GM21723 (cell line): ENCODE data around the gene CCDC12.
"Not testable (repeated sequence)": the region's sequence is repeated elsewhere in the genome, so short reads cannot be mapped to it uniquely, and the experiment has no call there.

Experiments used
- ATAC-seq: cut with Tn5 transposase; IDR thresholded peaks from one replicate; pipeline ENCODE4 v1.9.1; 2021; ENCODE audit warnings: mild to moderate bottlenecking, moderate library complexity; ENCODE audit not compliant: unreplicated experiment

Gene CCDC12

DNA sequence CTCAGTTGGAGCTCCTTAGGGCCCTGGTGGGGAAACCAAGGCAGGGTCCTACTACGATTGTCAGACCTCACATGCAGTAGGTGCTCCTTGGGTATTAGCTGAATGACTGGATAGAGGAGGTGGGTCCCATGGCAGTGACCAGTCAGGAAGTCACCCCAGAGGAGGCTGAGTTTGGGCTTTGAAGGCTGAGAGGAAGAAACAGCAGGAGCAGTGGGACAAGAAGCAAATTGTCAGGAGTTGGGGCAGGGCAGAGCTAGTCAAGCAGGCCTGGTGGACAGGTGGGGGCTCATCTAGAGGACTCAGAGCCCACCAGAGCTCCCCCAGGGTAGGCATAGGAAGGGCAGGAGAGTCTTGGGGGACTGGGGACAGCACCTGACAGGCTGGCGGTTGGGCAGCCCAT is 6.0 kb upstream of the CCDC12 start:
- ATAC-seq: no peak

DNA sequence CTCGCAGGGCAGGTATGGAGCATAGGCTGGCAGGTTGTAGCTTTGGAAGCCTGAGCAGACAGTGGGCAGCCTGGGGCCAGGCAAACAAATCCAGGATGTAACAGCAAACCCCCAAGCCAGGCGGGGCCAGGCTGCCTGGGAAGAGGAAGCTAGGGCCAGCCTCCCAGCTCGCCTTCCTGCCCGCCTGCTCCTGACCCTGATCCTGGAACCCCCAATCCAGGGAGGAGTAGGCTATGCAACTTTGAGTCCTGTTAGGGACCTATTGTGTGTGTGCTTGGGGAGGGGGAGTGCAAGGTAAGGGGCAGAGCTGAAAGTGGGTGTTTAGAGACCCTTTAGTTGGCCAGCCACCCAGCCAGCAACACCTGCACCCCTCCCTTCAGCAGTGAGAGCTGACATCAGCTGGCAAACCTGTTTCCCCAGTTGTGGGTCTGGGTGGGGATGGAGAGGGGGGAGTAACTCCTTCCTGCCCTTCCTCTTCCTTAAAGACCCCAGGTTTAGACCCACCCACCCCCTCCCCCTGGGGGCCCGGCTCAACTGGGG is 5.5 kb upstream of the CCDC12 start:
- no peak for ATAC-seq

GRCh38 chr3:46979958-46980497 is 3.5 kb upstream of the CCDC12 start:
- ATAC-seq: peak; percentile 1

GRCh38 chr3:46978985-46979944 is 2.7 kb upstream of the CCDC12 start, which contains the start of gene NBEAL2:
Gene NBEAL2 (plus strand): TSS chr3:46979666. CDS start chr3:46979862, 196 bp downstream.
- peak; percentile 79 for ATAC-seq

DNA sequence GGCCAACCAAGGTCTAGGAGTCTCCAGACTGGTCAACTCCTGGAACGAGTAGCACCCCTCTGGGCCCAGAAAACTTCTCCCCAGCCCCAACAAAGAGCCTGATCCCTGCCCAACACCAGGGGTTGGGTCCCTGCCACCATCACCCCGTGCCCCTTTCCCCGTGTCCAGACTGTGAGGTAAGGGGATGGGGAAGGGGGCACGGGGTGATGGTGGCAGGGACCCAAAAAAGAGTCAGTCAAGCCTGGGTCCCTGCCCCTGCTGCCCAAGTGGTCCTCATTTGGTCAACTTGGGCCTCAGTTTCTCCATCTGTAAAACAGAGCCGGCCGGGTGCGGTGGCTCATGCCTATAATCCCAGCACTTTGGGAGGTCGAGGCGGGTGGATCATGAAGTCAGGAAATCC is 1.8 kb upstream of the CCDC12 start:
- ATAC-seq: no peak

GRCh38 chr3:46977811-46978195 is 1.3 kb upstream of the CCDC12 start:
- no peak for ATAC-seq

GRCh38 chr3:46974421-46975171 is 1.9 kb downstream of the CCDC12 start:
- ATAC-seq: no peak

- ATAC-seq: no peak
Observed at GRCh38 chr3:46972396-46972795, 4.1 kb downstream of the CCDC12 start.

DNA sequence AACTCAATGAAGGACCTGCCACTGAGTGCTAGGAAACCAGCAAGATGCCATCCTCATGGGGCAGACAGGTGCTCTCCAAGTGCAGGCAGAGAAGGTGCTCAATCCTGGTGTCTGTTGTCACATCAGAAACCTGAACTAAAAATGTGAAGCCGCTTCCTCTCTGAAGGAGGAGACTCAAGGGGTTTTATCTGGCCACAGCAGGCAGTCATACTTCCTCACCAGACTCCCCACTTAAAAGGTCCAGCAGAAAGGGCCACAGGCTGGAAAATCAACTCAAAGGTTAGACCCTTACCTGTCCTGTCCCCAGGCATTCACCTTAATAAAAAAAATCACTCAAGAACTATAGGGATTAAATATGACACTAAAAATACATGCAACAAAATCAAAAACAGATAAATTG is 4.8 kb downstream of the CCDC12 start:
- no peak for ATAC-seq

DNA sequence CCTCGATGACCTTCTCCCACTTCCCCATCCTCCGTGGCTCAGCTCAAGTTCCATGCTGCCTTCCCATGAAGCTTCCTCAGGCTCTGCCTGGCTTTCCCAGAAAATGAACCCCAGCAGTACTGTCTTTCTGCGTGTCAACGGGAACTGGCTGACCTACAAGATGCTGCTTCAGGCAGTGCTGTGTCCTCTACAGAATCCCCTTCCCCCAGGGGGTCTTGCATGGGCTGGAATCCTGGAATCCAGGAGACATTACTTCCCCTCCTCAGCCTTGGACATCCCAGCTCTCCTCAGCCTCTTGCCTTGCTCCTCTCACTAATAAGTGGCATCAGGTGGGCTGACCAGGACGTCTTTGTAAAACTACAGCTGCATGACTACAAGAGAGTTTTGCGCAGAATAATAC is 5.4 kb downstream of the CCDC12 start:
- no peak for ATAC-seq

GRCh38 chr3:46970391-46971091 is 6.0 kb downstream of the CCDC12 start:
- ATAC-seq: no peak

DNA sequence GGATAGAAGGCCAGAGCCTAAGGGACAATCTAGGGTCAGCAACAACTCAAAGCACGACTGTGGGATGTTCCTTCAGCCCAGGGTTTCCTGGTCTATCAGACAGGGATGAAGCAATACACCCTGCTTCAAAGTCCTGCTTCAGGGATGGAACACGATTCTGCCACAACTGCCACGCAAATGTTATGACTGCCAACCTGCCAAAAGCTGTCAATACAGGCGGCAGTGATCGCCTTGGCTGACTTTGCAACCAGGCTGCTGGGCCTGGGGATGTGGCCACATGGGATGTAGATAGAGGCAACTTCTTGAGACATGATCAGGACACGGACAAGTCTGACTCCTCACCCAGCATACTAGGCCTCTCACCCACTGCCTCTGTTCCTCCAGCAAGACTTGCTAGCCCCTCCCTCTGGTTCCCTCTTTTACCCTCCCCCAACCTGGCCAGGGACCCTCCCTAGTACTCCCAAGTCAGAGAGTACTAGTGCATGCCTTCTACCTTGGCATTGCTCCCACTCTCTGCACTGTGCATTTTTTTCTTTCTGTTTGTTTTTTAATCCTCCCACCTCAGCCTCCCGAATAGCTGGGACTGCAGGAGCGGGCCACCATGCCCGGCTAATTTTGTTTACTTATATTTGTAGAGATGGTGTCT is 7.6 kb downstream of the CCDC12 start:
- ATAC-seq: no peak

- no peak for ATAC-seq
Observed at GRCh38 chr3:46966811-46967210, 9.7 kb downstream of the CCDC12 start.

DNA sequence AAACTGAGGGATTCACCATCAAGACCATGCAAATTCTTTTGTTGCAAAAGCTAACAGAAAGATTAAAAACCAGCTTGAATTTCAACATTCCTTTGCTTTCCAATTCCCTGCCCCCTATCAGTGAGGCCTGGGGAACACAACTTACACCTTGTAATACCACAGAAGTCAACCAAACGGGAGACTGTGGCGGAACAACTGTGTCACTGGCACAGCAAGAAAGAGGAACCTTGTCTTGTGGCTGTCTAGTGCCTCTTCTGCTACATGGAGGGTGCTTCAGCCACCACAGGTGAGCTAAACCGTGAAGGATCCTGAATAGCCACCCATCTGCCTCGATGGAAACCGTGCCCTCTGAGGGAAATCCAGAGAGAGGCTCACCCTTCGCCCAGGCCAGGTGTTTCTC is 11.4 kb downstream of the CCDC12 start:
- peak; percentile 55 for ATAC-seq

GRCh38 chr3:46964038-46964590 is 12.4 kb downstream of the CCDC12 start:
- ATAC-seq: not testable (repeated sequence)

DNA sequence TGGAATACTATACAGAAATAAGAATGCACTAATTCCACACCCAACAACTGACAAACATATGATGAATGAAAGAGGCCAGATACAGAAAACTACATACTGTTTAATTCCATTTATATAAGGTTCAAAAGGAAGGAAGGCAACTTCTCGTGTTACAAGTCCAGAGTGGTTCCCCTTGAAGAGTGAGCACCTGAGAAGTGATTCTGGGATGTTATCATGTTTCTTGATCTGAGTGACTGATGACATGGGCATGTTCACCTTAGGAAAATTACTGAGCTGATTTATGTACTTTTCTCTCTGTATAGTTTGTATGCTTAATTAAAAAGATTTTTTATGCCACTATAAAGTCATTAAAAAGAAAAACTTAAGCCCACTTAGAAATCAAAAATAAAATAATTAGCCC is 13.6 kb downstream of the CCDC12 start:
- no peak for ATAC-seq

DNA sequence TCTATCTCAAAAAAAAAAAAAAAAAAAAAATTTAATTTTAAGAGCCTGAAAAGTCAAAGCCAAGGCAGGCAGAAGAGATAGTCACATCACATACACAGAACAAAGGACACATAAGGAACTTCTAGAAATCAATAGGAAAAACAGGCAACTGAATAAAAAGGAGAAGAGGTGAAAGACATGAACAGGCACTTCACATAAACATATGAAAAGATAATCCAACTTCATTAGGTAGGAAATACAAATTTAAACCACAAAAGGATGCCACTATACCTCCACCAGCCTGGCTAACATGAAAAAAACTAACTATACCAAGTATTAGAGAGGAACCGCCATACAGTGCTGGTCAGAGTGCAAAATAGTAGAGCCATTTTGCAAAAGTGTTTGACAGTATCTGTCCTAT is 14.1 kb downstream of the CCDC12 start:
- ATAC-seq: no peak

DNA sequence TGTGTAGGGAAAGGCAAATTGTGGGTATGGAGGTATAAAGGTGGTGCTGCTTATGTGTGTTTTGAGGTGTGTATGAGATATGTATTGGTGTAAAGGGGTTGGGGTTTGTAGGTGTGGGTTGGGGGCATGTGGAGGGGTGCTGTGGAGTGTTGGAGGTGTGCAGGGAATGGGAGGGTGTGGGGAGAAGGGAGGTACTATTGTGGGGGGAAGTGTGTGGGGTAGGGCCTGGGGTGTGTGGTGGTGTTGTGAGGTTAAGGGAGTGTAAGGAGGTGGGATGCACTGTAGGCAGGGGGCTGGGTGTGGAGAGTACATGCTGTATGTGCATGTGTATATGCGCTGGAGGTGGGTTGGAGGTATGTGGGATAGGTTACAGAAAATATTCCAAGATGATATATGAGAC is 15.7 kb downstream of the CCDC12 start:
- ATAC-seq: no peak

GRCh38 chr3:46960081-46960701 is 16.4 kb downstream of the CCDC12 start:
- no peak for ATAC-seq

GRCh38 chr3:46959161-46959511 is 17.4 kb downstream of the CCDC12 start:
- no peak for ATAC-seq
